CD4-positive, CD25-positive, alpha-beta regulatory T cell (primary cell): ENCODE results near the gene CACNG6. TPM values are rescaled to one million over a fixed set of nuclear protein-coding genes. Genes with fewer than 3 reads are reported as not detected.

ENCODE experiments used
- ATAC-seq, 2 donors: fragments of 150-1000 bp; cut with Tn5 transposase; one replicate each; pipeline ENCODE4 v1.10.0; 2021; ENCODE audit warnings: low read depth in 2 of 2, moderate number of reproducible peaks in 2 of 2, moderate library complexity in 1 of 2
- DNase-seq, 3 donors: peaks; one replicate each; pipeline versions ENCODE4 v3.0.0 to v3.0.0-alpha.2; 2012 to 2022; ENCODE audit warnings: mixed read lengths in 1 of 3
- H3K27ac ChIP-seq: one replicate; pipeline ENCODE4 v1.7.0; 2013; ENCODE audit warnings: mild to moderate bottlenecking, low read length; ENCODE audit not compliant: insufficient read depth, poor library complexity, severe bottlenecking
- H3K27me3 ChIP-seq: one replicate; pipeline ENCODE4 v1.7.0; 2013; ENCODE audit warnings: low read length; ENCODE audit not compliant: control insufficient read depth, insufficient read depth
- H3K36me3 ChIP-seq: one replicate; pipeline ENCODE4 v1.7.0; 2013; ENCODE audit warnings: mild to moderate bottlenecking, low read length, moderate library complexity; ENCODE audit not compliant: control insufficient read depth, insufficient read depth
- H3K4me1 ChIP-seq: 2 replicates; pipeline ENCODE4 v1.7.0; 2013; ENCODE audit warnings: mild to moderate bottlenecking, low read length; ENCODE audit not compliant: insufficient read depth, control insufficient read depth, poor library complexity, severe bottlenecking
- H3K4me3 ChIP-seq: one replicate; pipeline ENCODE4 v1.7.0; 2013; ENCODE audit warnings: low read depth, mild to moderate bottlenecking, low read length, moderate library complexity
- H3K9me3 ChIP-seq, 2 experiments: 1 replicate in 1 of 2; 2 replicates in 1 of 2; pipeline ENCODE4 v1.7.0; 2013; ENCODE audit warnings: low read length in 2 of 2, mild to moderate bottlenecking in 1 of 2, moderate library complexity in 1 of 2; ENCODE audit not compliant: control insufficient read depth in 2 of 2
- H3K27ac Mint-ChIP-seq, 3 donors: one replicate each; pipeline ENCODE4 v1.8.0; 2020 to 2022; ENCODE audit warnings: mild to moderate bottlenecking in 3 of 3, mixed read lengths in 3 of 3, moderate library complexity in 2 of 3
- H3K27me3 Mint-ChIP-seq: one replicate; pipeline ENCODE4 v1.8.0; 2022; ENCODE audit warnings: mild to moderate bottlenecking, mixed read lengths
- H3K36me3 Mint-ChIP-seq: one replicate; pipeline ENCODE4 v1.8.0; 2020; ENCODE audit warnings: mixed read lengths
- H3K4me1 Mint-ChIP-seq, 4 donors: one replicate each; pipeline ENCODE4 v1.8.0; 2020 to 2022; ENCODE audit warnings: mixed read lengths in 4 of 4, mild to moderate bottlenecking in 1 of 4
- H3K4me3 Mint-ChIP-seq, 4 donors: one replicate each; pipeline ENCODE4 v1.8.0; 2020 to 2022; ENCODE audit warnings: mild to moderate bottlenecking in 4 of 4, mixed read lengths in 4 of 4, moderate library complexity in 3 of 4
- H3K9me3 Mint-ChIP-seq, 7 donors: one replicate each; pipeline ENCODE4 v1.8.0; 2020 to 2022; ENCODE audit warnings: mixed read lengths in 7 of 7, mild to moderate bottlenecking in 3 of 7, moderate library complexity in 2 of 7
- polyA plus RNA-seq, 4 donors: library from polyadenylated mRNA; unstranded; fragments of 300-500 nt; fragmentation: Illumina TruSeq; gene quantifications; one replicate each; pipeline ENCODE4 v1.2.3, GENCODE V29; 2021
- total RNA-seq: library from RNA; stranded (reverse); gene quantifications from one replicate; pipeline ENCODE4 v1.2.3, GENCODE V29; 2022

CACNG6 gene
- total and polyA plus RNA-seq, 5 donors from 2014 or later, result not detected

DNA sequence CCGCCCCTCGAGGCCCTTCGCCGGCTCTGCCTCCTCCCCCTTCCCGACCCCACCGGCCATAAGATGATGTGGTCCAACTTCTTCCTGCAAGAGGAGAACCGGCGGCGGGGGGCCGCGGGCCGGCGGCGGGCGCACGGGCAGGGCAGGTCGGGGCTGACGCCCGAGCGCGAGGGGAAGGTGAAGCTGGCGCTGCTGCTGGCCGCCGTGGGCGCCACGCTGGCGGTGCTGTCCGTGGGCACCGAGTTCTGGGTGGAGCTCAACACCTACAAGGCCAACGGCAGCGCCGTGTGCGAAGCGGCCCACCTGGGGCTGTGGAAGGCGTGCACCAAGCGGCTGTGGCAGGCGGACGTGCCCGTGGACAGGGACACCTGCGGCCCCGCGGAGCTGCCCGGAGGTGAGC, 1.4 kb downstream of the CACNG6 start:
- Histone ChIP-seq H3K4me1 (no peaks in the 10 kb centered on the region), H3K27ac (no peak overlapping the region), H3K27me3 (peaks cover 3% of the 10 kb centered on the region), H3K4me3 (no peak overlapping the region), H3K36me3 (no peaks in the 10 kb centered on the region), H3K9me3 (no peaks in the 10 kb centered on the region)
- Mint-ChIP-seq H3K27me3 (peaks cover 45% of the 10 kb centered on the region), H3K36me3 (no peaks in the 10 kb centered on the region), H3K4me1 (peaks cover 0 to 5% (median 0%) of the 10 kb centered on the region in 4 donors), H3K4me3 (no peak overlapping the region), H3K9me3 (peaks cover 0 to 2% (median 0%) of the 10 kb centered on the region in 7 donors), H3K27ac (no peak overlapping the region)
- ATAC-seq (no peak), DNase-seq (no peak)

GRCh38 chr19:53993448-53993847, 2.0 kb downstream of the CACNG6 start:
- no peaks in the 10 kb centered on the region for H3K36me3 ChIP-seq
- DNase-seq (no peak), ATAC-seq (no peak)
- Mint-ChIP-seq H3K27me3 (peaks cover 45% of the 10 kb centered on the region), H3K4me3 (no peak overlapping the region), H3K36me3 (no peaks in the 10 kb centered on the region), H3K4me1 (peaks cover 0 to 5% (median 0%) of the 10 kb centered on the region in 4 donors), H3K9me3 (peaks cover 0 to 2% (median 0%) of the 10 kb centered on the region in 7 donors), H3K27ac (no peak overlapping the region)
- no peak overlapping the region for H3K27ac ChIP-seq
- peaks cover 3% of the 10 kb centered on the region for H3K27me3 ChIP-seq
- H3K4me1 ChIP-seq, result no peaks in the 10 kb centered on the region
- no peak overlapping the region for H3K4me3 ChIP-seq
- no peaks in the 10 kb centered on the region for H3K9me3 ChIP-seq

- Histone ChIP-seq H3K9me3 (no peaks in the 10 kb centered on the region), H3K36me3 (no peaks in the 10 kb centered on the region), H3K27me3 (peaks cover 3% of the 10 kb centered on the region), H3K4me3 (no peak overlapping the region), H3K27ac (no peak overlapping the region), H3K4me1 (no peaks in the 10 kb centered on the region)
- DNase-seq (no peak), ATAC-seq (no peak)
- H3K9me3 Mint-ChIP-seq, result peaks cover 0 to 2% (median 0%) of the 10 kb centered on the region in 7 donors
- no peaks in the 10 kb centered on the region for H3K36me3 Mint-ChIP-seq
- peaks cover 0 to 5% (median 0%) of the 10 kb centered on the region in 4 donors for H3K4me1 Mint-ChIP-seq
- H3K27me3 Mint-ChIP-seq, result peaks cover 45% of the 10 kb centered on the region
- H3K4me3 Mint-ChIP-seq, result no peak overlapping the region
- H3K27ac Mint-ChIP-seq, result no peak overlapping the region
These were observed 3.4 kb downstream of the CACNG6 start for GRCh38 chr19:53994811-53995210.

DNA sequence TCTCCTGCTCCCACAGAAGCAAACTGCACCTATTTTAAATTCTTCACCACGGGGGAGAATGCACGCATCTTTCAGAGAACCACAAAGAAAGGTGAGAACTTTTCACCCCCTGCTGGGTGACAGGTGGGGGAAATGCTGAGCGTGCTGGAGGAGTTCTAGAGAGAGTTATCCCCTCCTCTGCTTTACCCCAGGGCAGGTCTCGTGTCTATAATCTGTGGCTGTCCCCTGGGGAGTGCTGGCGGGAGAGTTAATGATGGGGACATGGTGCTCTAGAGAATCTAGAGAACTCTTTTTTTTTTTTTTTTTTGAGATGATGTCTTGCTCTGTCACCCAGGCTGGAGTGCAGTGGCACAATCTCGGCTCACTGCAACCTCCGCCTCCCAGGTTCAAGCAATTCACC, 6.8 kb downstream of the CACNG6 start:
- H3K36me3 ChIP-seq, result no peaks in the 10 kb centered on the region
- no peaks in the 10 kb centered on the region for H3K4me1 ChIP-seq
- peaks cover 37% of the 10 kb centered on the region for H3K27me3 Mint-ChIP-seq
- H3K27ac Mint-ChIP-seq, result no peak overlapping the region
- ATAC-seq (no peak), DNase-seq (no peak)
- H3K4me3 Mint-ChIP-seq, result no peak overlapping the region
- H3K9me3 Mint-ChIP-seq, result peaks cover 0 to 5% (median 0%) of the 10 kb centered on the region in 7 donors
- H3K9me3 ChIP-seq, result no peaks in the 10 kb centered on the region
- H3K4me3 ChIP-seq, result no peak overlapping the region
- H3K27ac ChIP-seq, result no peak overlapping the region
- peaks cover 3% of the 10 kb centered on the region for H3K27me3 ChIP-seq
- H3K4me1 Mint-ChIP-seq, result no peaks in the 10 kb centered on the region
- H3K36me3 Mint-ChIP-seq, result no peaks in the 10 kb centered on the region

- no peak overlapping the region for H3K27ac Mint-ChIP-seq
- H3K36me3 Mint-ChIP-seq, result no peaks in the 10 kb centered on the region
- no peaks in the 10 kb centered on the region for H3K4me1 Mint-ChIP-seq
- H3K27me3 Mint-ChIP-seq, result peaks cover 22% of the 10 kb centered on the region
- Histone ChIP-seq H3K36me3 (no peaks in the 10 kb centered on the region), H3K27me3 (no peaks in the 10 kb centered on the region), H3K4me3 (no peak overlapping the region), H3K9me3 (no peaks in the 10 kb centered on the region), H3K4me1 (no peaks in the 10 kb centered on the region), H3K27ac (no peak overlapping the region)
- ATAC-seq (no peak), DNase-seq (no peak)
- no peak overlapping the region for H3K4me3 Mint-ChIP-seq
- H3K9me3 Mint-ChIP-seq, result peaks cover 0 to 5% (median 0%) of the 10 kb centered on the region in 7 donors
These were observed 8.3 kb downstream of the CACNG6 start for GRCh38 chr19:53999694-54000093.

GRCh38 chr19:54001496-54001895, 10.1 kb downstream of the CACNG6 start:
- Histone ChIP-seq H3K4me3 (no peak overlapping the region), H3K36me3 (no peaks in the 10 kb centered on the region), H3K4me1 (no peaks in the 10 kb centered on the region), H3K9me3 (no peaks in the 10 kb centered on the region), H3K27ac (no peak overlapping the region), H3K27me3 (no peaks in the 10 kb centered on the region)
- H3K4me1 Mint-ChIP-seq, result no peaks in the 10 kb centered on the region
- H3K27me3 Mint-ChIP-seq, result peaks cover 5% of the 10 kb centered on the region
- no peak overlapping the region for H3K27ac Mint-ChIP-seq
- DNase-seq (no peak), ATAC-seq (no peak)
- no peaks in the 10 kb centered on the region for H3K36me3 Mint-ChIP-seq
- no peak overlapping the region for H3K4me3 Mint-ChIP-seq
- peaks cover 0 to 4% (median 0%) of the 10 kb centered on the region in 7 donors for H3K9me3 Mint-ChIP-seq

DNA sequence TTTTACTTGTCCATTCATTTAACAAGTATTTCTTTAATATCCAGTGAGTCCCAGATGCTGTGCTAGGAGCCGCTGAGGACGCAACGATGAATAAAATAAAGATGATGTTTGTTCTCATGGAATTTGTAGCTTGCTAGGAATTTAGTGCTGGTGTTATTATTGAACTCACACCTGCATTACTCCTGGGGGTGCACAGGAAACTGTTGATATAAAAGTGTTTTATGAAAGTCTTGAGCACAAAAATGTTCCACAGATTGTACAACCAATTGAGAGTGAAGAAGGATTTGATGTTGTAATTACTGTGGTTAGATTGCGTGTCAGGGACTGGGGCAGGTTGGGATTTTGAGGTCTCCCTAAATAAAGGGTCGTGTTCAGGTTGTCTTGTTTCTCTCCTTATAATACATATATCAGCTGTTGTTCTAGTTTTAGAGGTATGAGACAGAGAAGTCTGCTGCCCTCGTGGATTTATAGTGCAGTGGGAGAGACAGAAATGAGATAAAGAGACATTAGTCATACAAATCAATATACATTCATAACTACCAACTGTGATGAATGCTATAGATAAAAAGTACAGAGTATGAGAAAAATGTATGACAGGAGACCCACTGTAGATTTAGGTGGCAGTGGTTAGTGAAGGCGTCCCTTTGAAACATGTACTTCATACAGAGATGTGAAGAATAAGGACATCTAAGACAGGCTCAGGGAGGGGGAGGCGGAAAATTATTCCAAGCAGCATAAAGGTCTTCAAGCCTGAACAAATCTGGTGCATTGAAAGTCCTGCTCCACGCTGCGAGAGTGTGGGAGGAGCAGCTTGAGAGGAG, 11.3 kb downstream of the CACNG6 start:
- H3K4me1 ChIP-seq, result no peaks in the 10 kb centered on the region
- H3K4me3 Mint-ChIP-seq, result no peak overlapping the region
- H3K27ac Mint-ChIP-seq, result no peak overlapping the region
- H3K4me1 Mint-ChIP-seq, result no peaks in the 10 kb centered on the region
- H3K27me3 ChIP-seq, result no peaks in the 10 kb centered on the region
- ATAC-seq (no peak), DNase-seq (no peak)
- peaks cover 0 to 4% (median 0%) of the 10 kb centered on the region in 7 donors for H3K9me3 Mint-ChIP-seq
- no peak overlapping the region for H3K27ac ChIP-seq
- no peaks in the 10 kb centered on the region for H3K9me3 ChIP-seq
- no peaks in the 10 kb centered on the region for H3K36me3 Mint-ChIP-seq
- no peaks in the 10 kb centered on the region for H3K36me3 ChIP-seq
- no peaks in the 10 kb centered on the region for H3K27me3 Mint-ChIP-seq
- H3K4me3 ChIP-seq, result no peak overlapping the region

- DNase-seq (no peak), ATAC-seq (no peak)
- Histone ChIP-seq H3K4me3 (no peak overlapping the region), H3K36me3 (no peaks in the 10 kb centered on the region), H3K9me3 (no peaks in the 10 kb centered on the region), H3K4me1 (no peaks in the 10 kb centered on the region), H3K27me3 (no peaks in the 10 kb centered on the region), H3K27ac (no peak overlapping the region)
- Mint-ChIP-seq H3K36me3 (no peaks in the 10 kb centered on the region), H3K9me3 (peaks cover 0 to 3% (median 0%) of the 10 kb centered on the region in 7 donors), H3K27ac (no peak overlapping the region), H3K27me3 (peaks cover 10% of the 10 kb centered on the region), H3K4me3 (no peak overlapping the region), H3K4me1 (no peaks in the 10 kb centered on the region)
These were observed 18.0 kb downstream of the CACNG6 start for GRCh38 chr19:54009440-54009839.
